Measurements from ENCODE around the gene ZDHHC14. TPM values are rescaled to one million over a fixed set of nuclear protein-coding genes. Genes with fewer than 3 reads are reported as not detected.

ZDHHC14 gene
- total RNA-seq, 1 donor = 7.9 TPM

- H3K4me3 ChIP-seq (ENCODE audit: low read depth, low read length) = no peak overlapping the region
- no peak for DNase-seq (ENCODE audit: low read depth)
- no peak for TF ChIP-seq CTCF (IDR thresholded peaks at IDR 0.05; ENCODE audit: insufficient read depth, low read length)
Measured at GRCh38 chr6:157726892-157727628, 346.1 kb downstream of the ZDHHC14 start.

Small RNA genes within 50 kb of the gene (small RNA-seq; reads per million reads assigned to genes)
- gene MIR3692 = not detected

Other genes with a start within 250 kb of the ZDHHC14 start
- gene TMEM242, start 57.7 kb upstream of the ZDHHC14 start, total RNA-seq (ENCODE audit: low replicate concordance) = 7.0 and 7.1 TPM in 2 replicates